ENCODE results near the gene TMPRSS11B.

DNA sequence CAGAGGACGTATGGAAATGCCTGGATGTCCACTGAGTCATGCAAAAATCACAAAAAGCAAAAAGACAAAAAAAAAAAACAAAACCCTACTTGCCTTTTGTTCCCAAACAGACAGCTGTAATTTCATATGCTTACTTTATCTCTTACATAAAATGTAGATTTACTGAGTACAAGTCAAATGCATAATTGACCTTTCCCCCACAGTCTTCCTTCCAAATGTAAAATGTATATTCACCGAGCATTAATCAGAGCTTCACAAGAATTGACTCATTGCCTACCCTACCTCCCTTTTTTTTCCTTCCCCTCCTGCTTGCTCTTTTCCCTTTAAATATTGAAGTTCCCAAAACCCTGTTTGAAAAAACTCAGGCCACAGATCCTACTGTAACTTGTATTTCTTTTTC lies 32.5 kb upstream of the TMPRSS11B start:
- no peak for TF ChIP-seq POLR2AphosphoS5 (IDR thresholded peaks at IDR 0.05; ENCODE audit: low read depth)
- TF ChIP-seq CTCF (conservative IDR thresholded peaks at IDR 0.05; ENCODE audit: low read depth in 2 of 2) = no peak
- TF ChIP-seq EZH2 (IDR thresholded peaks at IDR 0.05; ENCODE audit: low read depth, unreplicated experiment) = no peak

Data from GM23338 (cell line).